ES-I3 (cell line): ENCODE measurements around the gene GGN.
"Not testable (repeated sequence)": the region's sequence is repeated elsewhere in the genome, so short reads cannot be mapped to it uniquely, and the experiment has no call there.

Experiments
- H3K36me3 ChIP-seq: 2 replicates; pipeline ENCODE4 v1.6.1; 2013; ENCODE audit warnings: mild to moderate bottlenecking, low read length, control low read depth, moderate library complexity; ENCODE audit not compliant: insufficient read depth
- H3K4me1 ChIP-seq: 2 replicates; pipeline ENCODE4 v1.6.1; 2013; ENCODE audit warnings: mild to moderate bottlenecking, control low read depth, low read length; ENCODE audit not compliant: insufficient read depth
- H3K9ac ChIP-seq: 2 replicates; pipeline ENCODE4 v1.6.1; 2013; ENCODE audit warnings: low read depth, mild to moderate bottlenecking, low read length, moderate library complexity
- H3K9me3 ChIP-seq: 2 replicates; pipeline ENCODE4 v1.6.1; 2013; ENCODE audit warnings: mild to moderate bottlenecking, low read length, moderate library complexity; ENCODE audit not compliant: control insufficient read depth, insufficient read depth

The GGN gene

DNA sequence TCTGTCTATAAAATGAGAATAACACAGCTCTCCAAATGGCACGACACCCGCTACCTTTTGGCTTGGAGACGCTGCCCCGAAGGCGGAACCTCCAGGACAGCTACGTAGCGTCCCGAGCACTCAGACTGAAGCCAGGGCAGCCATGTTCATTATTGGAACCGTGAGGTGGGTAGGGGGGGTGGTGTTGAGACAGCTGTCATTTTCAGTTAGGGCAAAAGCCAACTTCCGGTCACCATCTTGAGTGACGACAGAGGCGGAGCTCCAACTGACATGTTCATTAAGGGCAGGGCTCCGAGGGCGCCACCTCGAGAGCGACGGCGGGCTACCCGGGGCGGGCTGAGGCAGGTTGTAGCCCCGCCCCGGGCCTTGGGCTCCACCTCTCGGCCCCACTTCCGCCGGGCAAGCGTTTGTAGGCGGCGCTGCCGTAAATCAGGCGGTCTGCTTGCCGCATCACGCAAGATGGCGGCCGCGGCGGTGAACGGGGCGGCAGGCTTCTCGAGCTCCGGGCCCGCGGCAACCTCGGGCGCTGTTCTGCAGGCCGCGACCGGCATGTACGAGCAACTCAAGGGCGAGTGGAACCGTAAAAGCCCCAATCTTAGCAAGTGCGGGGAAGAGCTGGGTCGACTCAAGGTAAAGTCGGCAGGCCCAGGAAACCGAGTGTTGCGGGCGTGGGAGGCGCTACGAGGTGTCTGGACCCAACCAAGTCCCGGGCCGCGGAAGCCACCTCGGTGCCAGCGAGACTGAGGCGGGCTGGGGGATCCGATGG, 13.3 kb downstream of the GGN start, which contains the start of gene PSMD8:
TSS of gene PSMD8 (plus strand) at position 240 of the 766 bp plus-strand sequence. CDS start at position 271, 31 bp downstream.
- peaks cover 4% of the 10 kb centered on the region; the same call in 1 of the 2 replicates for H3K36me3 ChIP-seq
- peak within 1 kb of the TSS; percentile 85 for H3K9ac ChIP-seq
- H3K9me3 ChIP-seq: no peaks in the 10 kb centered on the region
- H3K4me1 ChIP-seq: peaks cover 7% of the 10 kb centered on the region

- H3K9me3 ChIP-seq: no peaks in the 10 kb centered on the region
- H3K36me3 ChIP-seq: no peaks in the 10 kb centered on the region; the same call in 1 of the 2 replicates
- peak overlapping the region; percentile 54 for H3K9ac ChIP-seq
- H3K4me1 ChIP-seq: peaks cover 7% of the 10 kb centered on the region
Observed at GRCh38 chr19:38373907-38374331, 13.9 kb downstream of the GGN start.

DNA sequence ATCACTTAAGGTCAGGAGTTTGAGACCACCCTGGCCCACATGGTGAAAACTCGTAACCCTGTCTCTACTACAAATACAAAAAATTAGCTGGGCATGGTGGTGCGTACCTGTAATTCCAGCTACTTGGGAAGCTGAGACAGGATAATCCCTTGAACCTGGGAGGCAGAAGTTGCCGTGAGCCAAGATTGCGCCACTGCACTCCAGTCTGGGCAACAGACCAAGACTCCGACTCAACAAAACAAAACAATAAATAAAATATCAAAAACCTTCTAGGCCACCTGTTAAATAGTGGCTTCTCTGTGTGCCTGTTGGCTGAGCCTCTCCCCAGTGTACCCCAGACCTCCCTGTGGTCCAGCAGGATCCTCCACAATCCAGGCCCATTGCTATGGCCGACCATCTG, 16.8 kb downstream of the GGN start:
- H3K4me1 ChIP-seq: peaks cover 7% of the 10 kb centered on the region
- no peaks in the 10 kb centered on the region for H3K9me3 ChIP-seq
- H3K9ac ChIP-seq: no peak overlapping the region
- no peaks in the 10 kb centered on the region for H3K36me3 ChIP-seq

DNA sequence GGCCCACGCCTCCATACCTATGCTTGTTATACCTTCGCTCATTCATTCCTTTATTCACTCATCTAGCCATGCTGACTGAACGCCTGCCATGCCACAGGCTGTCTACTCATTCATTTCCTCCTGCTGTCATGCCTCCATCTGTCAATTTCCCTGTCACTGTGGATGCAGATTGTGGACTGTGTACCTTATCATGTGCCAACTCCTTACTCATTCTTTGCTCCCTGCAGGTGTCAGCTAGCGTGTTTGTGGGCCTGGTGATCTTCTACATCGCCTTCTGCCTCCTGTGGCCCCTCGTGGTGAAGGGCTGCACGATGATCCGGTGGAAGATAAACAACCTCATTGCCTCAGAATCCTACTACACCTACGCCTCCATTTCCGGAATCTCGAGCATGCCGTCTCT, 17.5 kb downstream of the GGN start:
- H3K36me3 ChIP-seq: no peaks in the 10 kb centered on the region
- no peaks in the 10 kb centered on the region for H3K9me3 ChIP-seq
- no peaks in the 10 kb centered on the region; the same call in 1 of the 2 replicates for H3K4me1 ChIP-seq
- H3K9ac ChIP-seq: no peak overlapping the region

DNA sequence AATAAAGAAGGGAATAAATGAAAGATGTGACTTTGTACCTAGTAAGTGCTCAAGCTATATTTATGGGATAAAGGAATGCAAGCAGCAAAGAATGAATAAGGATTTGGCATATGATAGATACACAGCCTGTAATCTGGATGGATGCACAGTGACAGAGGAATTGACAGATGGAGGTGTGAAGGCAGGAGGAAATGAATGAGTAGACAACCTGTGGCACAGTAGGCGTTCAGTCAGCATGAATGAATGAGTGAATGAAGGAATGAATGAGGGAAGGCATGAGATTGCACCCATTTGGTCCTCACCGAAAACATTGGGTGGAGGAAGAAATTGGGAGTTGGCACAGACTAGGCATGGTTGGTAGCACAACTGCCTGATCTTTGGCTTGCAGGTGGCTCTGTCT, 18.2 kb downstream of the GGN start:
- no peaks in the 10 kb centered on the region for H3K4me1 ChIP-seq
- no peaks in the 10 kb centered on the region; the same call in 1 of the 2 replicates for H3K9me3 ChIP-seq
- no peaks in the 10 kb centered on the region for H3K36me3 ChIP-seq
- no peak overlapping the region for H3K9ac ChIP-seq

- no peaks in the 10 kb centered on the region for H3K36me3 ChIP-seq
- H3K9ac ChIP-seq: no peak overlapping the region
- no peaks in the 10 kb centered on the region; the same call in 1 of the 2 replicates for H3K9me3 ChIP-seq
- H3K4me1 ChIP-seq: no peaks in the 10 kb centered on the region
Observed at GRCh38 chr19:38367041-38367440, 20.8 kb downstream of the GGN start.

GRCh38 chr19:38362946-38363688, 24.7 kb downstream of the GGN start:
- not testable (repeated sequence) for H3K4me1 ChIP-seq, H3K9me3 ChIP-seq, H3K36me3 ChIP-seq
- H3K9ac ChIP-seq: peak overlapping the region; percentile 53; the same call in 1 of the 2 replicates

DNA sequence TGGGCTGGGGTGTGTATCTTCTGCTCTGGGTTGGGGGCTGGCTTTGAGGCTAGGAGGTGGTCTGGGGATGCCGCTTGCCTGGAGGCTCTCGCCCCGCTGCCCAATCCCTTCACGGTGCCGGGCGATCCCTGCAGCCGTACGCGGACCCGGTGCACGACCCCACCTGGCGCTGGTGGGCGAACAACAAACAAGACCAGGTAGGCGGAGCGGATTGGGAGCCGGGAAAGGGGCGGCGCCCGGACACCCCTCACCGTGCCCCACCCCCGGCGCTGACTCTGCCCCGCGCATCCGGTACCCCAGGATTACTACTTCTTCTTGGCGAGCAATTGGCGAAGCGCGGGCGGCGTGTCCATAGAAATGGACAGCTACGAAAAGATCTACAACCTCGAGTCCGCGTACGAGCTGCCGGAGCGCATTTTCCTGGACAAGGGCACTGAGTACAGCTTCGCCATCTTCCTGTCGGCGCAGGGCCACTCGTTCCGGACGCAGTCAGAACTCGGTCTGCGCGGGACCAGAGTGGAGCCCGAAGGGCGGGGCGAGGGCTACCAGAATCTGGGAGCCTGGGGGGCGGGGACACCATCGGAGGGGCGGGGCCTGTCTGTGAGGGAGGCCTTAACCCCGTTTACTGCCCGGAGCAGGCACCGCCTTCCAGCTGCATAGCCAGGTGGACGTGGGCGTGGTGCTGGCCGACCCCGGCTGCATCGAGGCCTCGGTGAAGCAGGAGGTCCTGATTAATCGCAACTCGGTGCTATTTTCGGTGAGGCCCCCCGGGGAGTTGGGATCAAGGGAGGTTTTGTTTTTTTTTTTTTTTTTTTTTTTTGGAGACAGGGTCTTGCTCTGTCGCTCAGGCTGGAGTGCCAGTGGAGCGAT, 25.5 kb downstream of the GGN start:
- Histone ChIP-seq H3K9me3 (no peaks in the 10 kb centered on the region; the same call in 1 of the 2 replicates), H3K9ac (peak overlapping the region; percentile 53; the same call in 1 of the 2 replicates), H3K4me1 (no peaks in the 10 kb centered on the region; the same call in 1 of the 2 replicates), H3K36me3 (no peaks in the 10 kb centered on the region)

- Histone ChIP-seq H3K36me3 (no peaks in the 10 kb centered on the region), H3K9ac (peak overlapping the region; percentile 53; the same call in 1 of the 2 replicates), H3K9me3 (no peaks in the 10 kb centered on the region; the same call in 1 of the 2 replicates), H3K4me1 (peaks cover 2% of the 10 kb centered on the region; the same call in 1 of the 2 replicates)
Observed at GRCh38 chr19:38361633-38362075, 26.2 kb downstream of the GGN start.

- Histone ChIP-seq H3K36me3 (no peaks in the 10 kb centered on the region), H3K9ac (peak overlapping the region; percentile 40; the same call in 1 of the 2 replicates), H3K9me3 (no peaks in the 10 kb centered on the region; the same call in 1 of the 2 replicates), H3K4me1 (peaks cover 5% of the 10 kb centered on the region; the same call in 1 of the 2 replicates)
Observed at GRCh38 chr19:38360839-38361631, 26.8 kb downstream of the GGN start.

- no peak overlapping the region for H3K9ac ChIP-seq
- no peaks in the 10 kb centered on the region for H3K36me3 ChIP-seq
- H3K4me1 ChIP-seq: peaks cover 5% of the 10 kb centered on the region; the same call in 1 of the 2 replicates
- no peaks in the 10 kb centered on the region; the same call in 1 of the 2 replicates for H3K9me3 ChIP-seq
Observed at GRCh38 chr19:38360351-38360750, 27.5 kb downstream of the GGN start.

DNA sequence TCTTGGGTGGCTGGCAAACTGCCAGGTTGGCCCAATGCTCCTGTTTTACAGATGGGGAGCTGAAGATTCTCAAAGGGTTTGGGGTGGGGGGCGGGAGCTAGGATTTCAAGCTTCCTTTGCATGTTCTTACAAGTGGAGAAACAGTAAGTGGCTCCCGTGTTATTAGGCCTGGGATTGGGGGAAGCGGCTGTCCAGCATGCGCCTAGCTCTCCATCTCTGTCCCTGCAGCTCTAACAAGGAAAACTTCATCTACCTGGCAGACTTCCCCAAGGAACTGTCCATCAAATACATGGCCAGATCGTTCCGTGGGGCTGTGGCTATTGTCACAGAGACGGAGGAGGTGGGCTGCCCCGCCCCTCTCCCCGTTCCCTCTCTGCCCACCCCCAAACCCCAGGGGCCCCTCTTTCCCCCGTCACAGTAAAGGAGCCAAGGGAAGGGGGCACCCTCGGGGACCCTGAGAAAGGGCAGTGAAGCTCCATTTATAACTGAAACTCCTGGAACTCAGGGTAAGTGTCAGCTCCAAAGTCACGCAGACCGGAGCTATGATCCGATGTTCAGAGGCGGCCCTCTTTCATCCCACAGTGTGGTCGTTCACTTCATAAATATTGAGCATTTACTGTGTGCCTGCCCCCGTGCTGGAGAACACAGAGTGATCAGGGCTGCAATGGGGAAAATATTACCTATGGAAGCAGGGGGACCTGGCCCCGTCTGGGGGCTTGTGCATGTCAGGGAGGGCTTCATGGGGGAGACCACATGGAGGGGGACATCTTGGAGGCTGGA, 28.4 kb downstream of the GGN start:
- H3K36me3 ChIP-seq: no peaks in the 10 kb centered on the region
- H3K9ac ChIP-seq: no peak overlapping the region
- peaks cover 5% of the 10 kb centered on the region; the same call in 1 of the 2 replicates for H3K4me1 ChIP-seq
- no peaks in the 10 kb centered on the region for H3K9me3 ChIP-seq
